HCT116 (cell line): ENCODE measurements around the gene SMIM8. TPM values are rescaled to one million over a fixed set of nuclear protein-coding genes. Genes with fewer than 3 reads are reported as not detected.

Experiments
- ATAC-seq: fragments of 200-7000 bp; cut with Tn5 transposase; 2 replicates; pipeline ENCODE4 v1.9.1; 2020; ENCODE audit warnings: mild to moderate bottlenecking, moderate library complexity
- BruUV-seq: library from RNA; stranded (reverse); fragments of 400-500 nt; replicated peaks from 2 replicates; lab custom pipeline; 2021; lab: Mats Ljungman, UMichigan
- CTCF ChIA-PET: fragments of 300-600 bp; sonication (Branson Sonifier 250); formaldehyde crosslinking; loops from one replicate; lab custom pipeline; 2021; ENCODE audit warnings: antibody characterized with exemption; lab: Charles Lee
- POLR2A ChIA-PET: fragments of 300-600, 350-600 bp; sonication (Branson Sonifier 250); formaldehyde crosslinking; loops from one replicate; lab custom pipeline; 2021; ENCODE audit warnings: antibody characterized with exemption; lab: Charles Lee
- RAD21 ChIA-PET, 2 experiments: fragments of 300-600 bp; sonication (Branson Sonifier 250); formaldehyde crosslinking; loops; one replicate each; lab custom pipeline; 2023; ENCODE audit warnings: low total read pairs in 2 of 2; ENCODE audit not compliant: uncharacterized antibody in 2 of 2, unreplicated experiment in 2 of 2, low non-redundant PET in 1 of 2; lab: Charles Lee
- DNase-seq: peaks from one replicate; pipeline ENCODE4 v3.0.0-alpha.2; 2010; ENCODE audit warnings: low read depth, low spot score
- H2AFZ ChIP-seq: fragments of 200-600 bp; shearing (Covaris generic), sonication (generic); 2 replicates; pipeline ENCODE4 v1.6.1; 2017; ENCODE audit warnings: low read depth, mixed run types, mixed read lengths, antibody characterized with exemption, low read length; ENCODE audit not compliant: poor library complexity, severe bottlenecking
- H3K27ac ChIP-seq: 2 replicates; pipeline ENCODE4 v1.5.1; 2012; ENCODE audit warnings: low read depth, low read length
- H3K27me3 ChIP-seq: fragments of 200-600 bp; sonication (generic); 2 replicates; pipeline ENCODE4 v1.6.1; 2016; ENCODE audit warnings: mixed run types, low read length, mixed read lengths; ENCODE audit not compliant: insufficient read depth
- H3K36me3 ChIP-seq, 2 experiments: fragments of 200-500 bp in 1 of 2; fragments of 200-600 bp in 1 of 2; sonication (Bioruptor generic) in 1 of 2; sonication (generic) in 1 of 2; 2 replicates each; pipeline versions ENCODE4 v1.5.1 to v1.6.1; 2014 to 2016; ENCODE audit warnings: low read length in 2 of 2, inconsistent platforms in 1 of 2, mixed read lengths in 1 of 2, mixed run types in 1 of 2; ENCODE audit not compliant: insufficient read depth in 2 of 2, control insufficient read depth in 1 of 2
- H3K4me1 ChIP-seq, 2 experiments: fragments of 200-600 bp in 1 of 2; sonication (generic) in 1 of 2; 2 replicates each; pipeline versions ENCODE4 v1.5.1 to v1.6.1; 2012 to 2017; ENCODE audit warnings: low read length in 2 of 2, inconsistent platforms in 1 of 2, mild to moderate bottlenecking in 1 of 2, mixed read lengths in 1 of 2, mixed run types in 1 of 2, moderate library complexity in 1 of 2; ENCODE audit not compliant: insufficient read depth in 2 of 2, control insufficient read depth in 1 of 2
- H3K4me2 ChIP-seq: fragments of 200-600 bp; sonication (generic); 2 replicates; pipeline ENCODE4 v1.6.1; 2017; ENCODE audit warnings: mixed run types, low read length, mixed read lengths
- H3K4me3 ChIP-seq, 2 experiments: fragments of 200-600 bp in 1 of 2; sonication (generic) in 1 of 2; replicated peaks in 1 of 2; 2 replicates each; pipeline ENCODE4 v1.5.1; 2011 to 2016; ENCODE audit warnings: low read length in 2 of 2, control low read depth in 1 of 2, low read depth in 1 of 2, mild to moderate bottlenecking in 1 of 2, mixed read lengths in 1 of 2, mixed run types in 1 of 2
- H3K79me2 ChIP-seq: fragments of 200-600 bp; sonication (generic); 2 replicates; pipeline ENCODE4 v1.6.1; 2017; ENCODE audit warnings: mild to moderate bottlenecking, mixed run types, low read length, moderate library complexity, mixed read lengths; ENCODE audit not compliant: insufficient read depth
- H3K9ac ChIP-seq: fragments of 200-600 bp; sonication (generic); 2 replicates; pipeline ENCODE4 v1.6.1; 2016; ENCODE audit warnings: low read length, mixed read lengths
- H3K9me2 ChIP-seq: fragments of 200-600 bp; sonication (generic), shearing (Covaris generic); 2 replicates; pipeline ENCODE4 v1.6.1; 2017; ENCODE audit warnings: mixed run types, mild to moderate bottlenecking, moderate library complexity; ENCODE audit not compliant: insufficient read depth
- H3K9me3 ChIP-seq, 2 experiments: fragments of 200-500 bp in 1 of 2; fragments of 200-600 bp in 1 of 2; sonication (Bioruptor generic) in 1 of 2; sonication (generic) in 1 of 2; 2 replicates each; pipeline ENCODE4 v1.6.1; 2014 to 2017; ENCODE audit warnings: low read length in 2 of 2, mixed read lengths in 2 of 2, inconsistent platforms in 1 of 2, low read depth in 1 of 2, mild to moderate bottlenecking in 1 of 2, mixed run types in 1 of 2, moderate library complexity in 1 of 2; ENCODE audit not compliant: control insufficient read depth in 1 of 2, insufficient read depth in 1 of 2
- H4K20me1 ChIP-seq: fragments of 200-600 bp; sonication (generic), shearing (Covaris generic); 2 replicates; pipeline ENCODE4 v1.6.1; 2017; ENCODE audit warnings: mixed run types, mild to moderate bottlenecking, moderate library complexity; ENCODE audit not compliant: insufficient read depth
- CBX3 ChIP-seq: IDR thresholded peaks from 2 replicates; pipeline ENCODE4 v1.6.1; 2012; ENCODE audit warnings: low read depth
- CEBPB ChIP-seq: IDR thresholded peaks from 2 replicates; pipeline ENCODE4 v1.6.1; 2012; ENCODE audit warnings: low read depth
- CTCF ChIP-seq, 3 experiments: fragments of 200-600 bp in 1 of 3; sonication (generic) in 1 of 3; IDR thresholded peaks in 2 of 3; conservative IDR thresholded peaks in 1 of 3; 2 replicates each; pipeline ENCODE4 v1.5.1; 2012 to 2017; ENCODE audit warnings: low read depth in 2 of 3, low read length in 2 of 3, antibody characterized with exemption in 1 of 3, borderline replicate concordance in 1 of 3, control low read depth in 1 of 3, mild to moderate bottlenecking in 1 of 3, mixed read lengths in 1 of 3, mixed run types in 1 of 3, moderate library complexity in 1 of 3; ENCODE audit not compliant: insufficient read depth in 1 of 3
- ELF1 ChIP-seq: IDR thresholded peaks from 2 replicates; pipeline ENCODE4 v1.6.1; 2012; ENCODE audit warnings: low read depth, borderline replicate concordance
- EZH2 ChIP-seq: fragments of 200-600 bp; sonication (generic); IDR thresholded peaks from 2 replicates; pipeline ENCODE4 v1.6.1; 2017; ENCODE audit warnings: antibody characterized with exemption, mixed run types
- EZH2phosphoT487 ChIP-seq: fragments of 200-600 bp; IDR thresholded peaks from 2 replicates; pipeline ENCODE4 v1.6.1; 2018; ENCODE audit warnings: antibody characterized with exemption, borderline replicate concordance
- FOSL1 ChIP-seq: IDR thresholded peaks from 2 replicates; pipeline ENCODE4 v1.6.1; 2012; ENCODE audit warnings: low read depth
- JUND ChIP-seq: IDR thresholded peaks from 2 replicates; pipeline ENCODE4 v1.6.1; 2012
- POLR2AphosphoS5 ChIP-seq: IDR thresholded peaks from 2 replicates; pipeline ENCODE4 v1.6.1; 2011; ENCODE audit warnings: mild to moderate bottlenecking, low read depth, low read length, moderate library complexity
- RAD21 ChIP-seq: IDR thresholded peaks from 2 replicates; pipeline ENCODE4 v1.6.1; 2012; ENCODE audit warnings: low read depth, mild to moderate bottlenecking
- SIN3A ChIP-seq: IDR thresholded peaks from 2 replicates; pipeline ENCODE4 v1.6.1; 2012; ENCODE audit warnings: low read depth
- SRF ChIP-seq: IDR thresholded peaks from 2 replicates; pipeline ENCODE4 v1.6.1; 2012; ENCODE audit warnings: low read depth
- TCF7L2 ChIP-seq: IDR thresholded peaks from 2 replicates; pipeline ENCODE4 v1.7.0; 2011; ENCODE audit warnings: borderline replicate concordance, inconsistent platforms; ENCODE audit not compliant: insufficient read depth, insufficient read length; ENCODE audit errors: extremely low read depth
- YY1 ChIP-seq: IDR thresholded peaks from 2 replicates; pipeline ENCODE4 v1.6.1; 2011; ENCODE audit warnings: low read length, low read depth, moderate library complexity, mild to moderate bottlenecking; ENCODE audit not compliant: insufficient replicate concordance; ENCODE audit errors: extremely low read depth
- ZBTB33 ChIP-seq: IDR thresholded peaks from 2 replicates; pipeline ENCODE4 v1.6.1; 2011; ENCODE audit warnings: mild to moderate bottlenecking, low read length, moderate library complexity; ENCODE audit not compliant: insufficient replicate concordance; ENCODE audit errors: extremely low read depth
- ZFX ChIP-seq: fragments of 450-650 bp; IDR thresholded peaks from 2 replicates; pipeline ENCODE4 v1.6.1; 2017
- intact Hi-C: fragments of 100-400 bp; cut with micrococcal nuclease; formaldehyde crosslinking; loops from 2 replicates; pipeline ENCODE4 v1.10.0; 2022
- total RNA-seq: library from RNA; stranded (reverse); gene quantifications from one replicate; pipeline ENCODE4 v1.2.1, GENCODE V29; 2021; ENCODE audit not compliant: unreplicated experiment

SMIM8 gene
- total RNA-seq, 1 experiment from 2014 or later, result 8.0 TPM

GRCh38 chr6:87291883-87292282, 30.5 kb upstream of the SMIM8 start:
- Histone ChIP-seq H4K20me1 (no peaks in the 10 kb centered on the region), H3K4me3 (no peak overlapping the region), H3K4me1 (no peaks in the 10 kb centered on the region), H3K27ac (no peak overlapping the region), H3K27me3 (no peaks in the 10 kb centered on the region), H3K9ac (no peak overlapping the region), H2AFZ (no peak overlapping the region), H3K4me2 (no peak overlapping the region), H3K79me2 (no peaks in the 10 kb centered on the region), H3K36me3 (no peaks in the 10 kb centered on the region), H3K9me2 (no peaks in the 10 kb centered on the region), H3K9me3 (no peaks in the 10 kb centered on the region)
- intact Hi-C loops, result no loop called here
- no TSS peak for BruUV-seq
- ChIA-PET POLR2A (no interaction called here), RAD21 (no interaction called here), CTCF (interaction anchor here (1.3 kb wide), 1 partner anchor 30 kb away, joined by 4 read pairs; no protein-coding TSS in a partner anchor)
- TF ChIP-seq FOSL1 (no peak), POLR2AphosphoS5 (no peak), ELF1 (no peak), CBX3 (no peak), JUND (no peak), ZFX (no peak), RAD21 (no peak), SRF (no peak), YY1 (no peak), EZH2 (no peak)
- no peak for ATAC-seq
- DNase-seq, result no peak

GRCh38 chr6:87293526-87293925, 28.9 kb upstream of the SMIM8 start:
- ATAC-seq (no peak), DNase-seq (no peak)
- Histone ChIP-seq H4K20me1 (no peaks in the 10 kb centered on the region), H3K36me3 (no peaks in the 10 kb centered on the region), H3K4me1 (no peaks in the 10 kb centered on the region), H2AFZ (no peak overlapping the region), H3K9me2 (no peaks in the 10 kb centered on the region), H3K4me3 (no peak overlapping the region), H3K27me3 (0 out of 2 replicates have a peak, but pooled peaks cover 3% of the 10 kb centered on the region), H3K79me2 (no peaks in the 10 kb centered on the region), H3K4me2 (no peak overlapping the region), H3K27ac (no peak overlapping the region), H3K9me3 (no peaks in the 10 kb centered on the region), H3K9ac (no peak overlapping the region)
- no TSS peak for BruUV-seq
- TF ChIP-seq CEBPB (no peak), JUND (no peak), ZFX (no peak), EZH2phosphoT487 (no peak), ELF1 (no peak), POLR2AphosphoS5 (no peak), CTCF (IDR thresholded peaks at IDR 0.05 in 2 of 3, conservative IDR thresholded peaks at IDR 0.05 in 1 of 3; ENCODE audit: borderline replicate concordance in 1 of 3, insufficient read depth in 1 of 3, low read depth in 2 of 3, low read length in 2 of 3) (no peak), RAD21 (no peak), FOSL1 (no peak), YY1 (no peak), TCF7L2 (no peak), ZBTB33 (no peak), SIN3A (no peak)
- ChIA-PET RAD21 (no interaction called here), CTCF (no interaction called here), POLR2A (no interaction called here)
- intact Hi-C loops, result no loop called here
